NCI-H2227 (cell line): ENCODE results near the gene NDC1.

Experiments used
- DNase-seq: peaks from one replicate; lab custom pipeline; 2025; ENCODE audit not compliant: unreplicated experiment; lab: John Stamatoyannopoulos, UW

The NDC1 gene

DNA sequence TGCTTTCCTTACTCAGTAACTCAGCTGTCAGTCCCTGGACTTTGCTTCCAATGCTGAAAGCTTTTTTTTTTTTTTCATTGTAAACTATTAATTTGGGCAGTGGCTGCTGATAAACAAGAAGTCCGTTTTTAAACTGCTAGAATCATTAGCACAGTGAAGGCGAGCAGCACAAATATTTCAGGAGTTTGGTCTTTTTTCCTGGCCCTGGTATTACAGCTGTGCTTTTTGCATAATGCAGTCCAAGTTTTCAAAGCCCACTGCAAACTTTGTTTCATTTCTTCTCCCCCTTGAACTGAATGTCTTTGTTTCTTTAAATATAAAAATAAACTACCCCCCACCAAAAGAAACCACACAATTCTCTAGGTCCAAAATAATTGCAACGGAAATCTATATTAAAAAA, 105.7 kb downstream of the NDC1 start:
- DNase-seq: no peak

DNA sequence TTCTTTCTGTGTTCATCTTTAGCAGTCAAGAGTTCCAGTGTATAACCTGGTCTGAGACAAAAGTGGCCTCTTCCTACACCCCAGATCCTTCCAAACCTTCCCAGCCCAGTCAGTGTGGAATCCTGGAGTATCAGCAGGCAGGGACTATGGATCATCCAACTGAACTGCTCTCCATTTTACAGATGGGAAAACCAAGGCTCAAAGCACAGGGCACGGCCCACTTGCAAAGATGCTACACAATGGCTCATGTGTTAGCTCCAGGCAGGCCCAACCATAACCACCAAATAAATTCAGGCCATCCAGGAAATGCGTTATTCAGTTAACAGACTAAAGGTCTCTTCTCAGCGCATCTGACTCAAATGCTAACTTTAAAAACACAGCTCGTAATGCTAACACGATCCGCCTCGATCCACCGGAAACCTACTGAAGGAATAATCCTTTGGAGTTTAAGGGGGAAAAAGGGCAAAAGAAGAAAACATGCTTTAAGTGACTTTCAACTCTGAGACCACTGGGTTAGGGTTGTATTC, 106.3 kb downstream of the NDC1 start:
- DNase-seq: no peak

DNA sequence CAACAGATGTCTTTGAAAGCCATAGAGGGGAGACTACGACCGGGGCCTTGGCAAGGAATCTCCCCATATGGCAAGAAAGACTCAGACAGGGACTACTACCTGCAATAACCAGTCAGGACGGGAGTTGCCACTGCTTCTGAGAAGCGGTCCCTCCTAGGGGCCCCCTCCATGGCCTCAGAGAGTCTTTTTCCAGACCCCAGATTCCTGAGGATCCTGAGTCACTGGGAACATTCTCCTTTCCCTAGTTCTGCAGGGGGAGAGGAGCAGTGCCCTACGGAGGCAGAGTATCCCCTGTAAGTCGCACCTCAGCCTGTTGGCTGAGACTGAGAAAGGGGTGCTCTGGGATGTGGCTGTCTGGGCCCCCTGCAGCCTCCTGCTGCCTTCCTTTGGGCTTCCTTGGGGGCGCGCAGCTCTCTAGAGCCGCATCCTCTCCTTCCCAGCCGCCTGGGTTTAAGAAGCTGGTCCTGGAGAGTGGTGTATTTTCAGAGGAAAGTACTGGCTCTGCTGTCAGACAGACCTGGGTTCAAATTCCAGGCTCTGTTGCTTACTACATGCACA, 107.0 kb downstream of the NDC1 start:
- DNase-seq: no peak

DNA sequence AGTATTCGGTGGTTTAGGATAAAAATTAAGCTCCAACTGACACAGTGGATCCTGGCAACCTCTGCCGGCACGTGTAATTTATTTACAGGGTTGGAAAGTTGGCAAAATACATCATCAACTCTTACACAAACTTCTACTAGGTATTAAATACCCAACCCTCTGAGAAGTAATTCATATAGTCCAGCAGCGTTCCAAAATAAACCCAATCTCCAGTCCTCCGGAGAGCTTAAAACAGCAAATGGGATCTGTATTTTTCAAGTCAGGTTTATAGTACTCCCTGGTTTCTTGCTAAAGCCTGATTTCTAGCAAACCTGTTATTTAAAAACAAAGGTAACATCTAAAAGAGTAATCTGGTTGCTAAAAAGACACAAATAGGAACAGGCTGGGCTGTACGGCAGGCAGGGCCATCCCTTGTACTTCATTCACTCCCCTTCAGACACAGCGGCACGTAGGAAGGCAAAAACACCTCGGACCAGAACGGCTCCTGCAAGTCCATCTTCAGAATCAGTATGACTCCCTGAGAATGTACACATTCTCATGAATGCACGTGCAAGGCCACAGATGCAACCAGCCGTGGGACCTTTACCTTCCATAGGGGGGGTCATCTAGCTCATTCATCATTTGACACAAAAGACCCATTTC, 107.8 kb downstream of the NDC1 start:
- no peak for DNase-seq

GRCh38 chr1:53729456-53730223, 108.5 kb downstream of the NDC1 start:
- DNase-seq: no peak

DNA sequence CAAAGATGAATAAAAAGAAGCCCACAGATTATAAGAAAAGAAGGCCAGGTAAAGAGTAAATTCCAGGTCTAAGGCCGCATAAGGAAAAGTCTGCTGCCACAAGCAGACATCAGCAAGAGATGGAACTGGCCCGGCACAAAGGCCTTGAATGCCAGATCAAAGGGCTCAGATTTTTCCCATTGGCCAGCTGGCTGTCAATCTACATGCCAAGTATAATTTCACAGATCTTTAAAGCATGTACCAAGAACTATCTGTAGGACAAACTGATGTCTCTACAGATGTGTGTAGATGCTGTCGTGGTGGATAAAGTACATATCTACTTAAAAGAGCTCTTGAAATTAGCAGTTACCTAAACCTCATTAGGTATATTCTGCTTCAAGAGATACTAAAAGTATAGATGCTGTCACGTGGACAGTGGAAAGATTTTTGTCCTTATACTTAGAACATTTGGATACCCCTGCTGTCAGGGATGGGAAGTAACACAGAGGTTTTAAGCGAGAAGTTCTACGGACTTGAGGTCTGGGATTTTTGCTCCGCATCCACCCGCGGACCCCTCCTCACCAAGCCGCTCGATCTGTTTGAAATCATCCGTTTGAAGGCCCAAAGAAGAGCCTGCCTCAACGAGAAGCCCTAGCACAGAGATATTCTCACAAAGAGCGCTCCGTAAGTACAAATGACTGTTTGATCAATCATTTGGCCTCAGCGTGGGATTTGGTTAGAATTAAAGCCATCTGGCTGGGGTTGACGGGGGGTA, 109.2 kb downstream of the NDC1 start:
- no peak for DNase-seq

DNA sequence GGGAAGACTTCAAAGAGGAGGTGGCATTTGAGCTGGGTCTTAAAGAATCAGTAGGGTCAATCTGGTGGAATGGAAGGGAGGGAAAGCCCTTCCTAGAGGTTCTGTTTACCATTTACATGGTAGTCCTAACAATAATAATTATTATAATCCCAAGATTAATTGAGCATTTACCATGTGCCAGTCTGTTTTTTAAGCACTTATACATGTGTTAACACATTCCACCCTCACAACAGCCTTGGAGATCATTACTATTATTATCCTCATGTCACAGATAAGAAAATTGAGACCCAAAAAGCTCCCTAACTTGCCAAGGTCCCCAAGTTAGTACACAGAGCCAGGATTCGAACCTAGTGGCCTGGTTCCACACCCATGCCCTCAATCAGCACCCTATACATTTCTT, 109.9 kb downstream of the NDC1 start:
- no peak for DNase-seq

DNA sequence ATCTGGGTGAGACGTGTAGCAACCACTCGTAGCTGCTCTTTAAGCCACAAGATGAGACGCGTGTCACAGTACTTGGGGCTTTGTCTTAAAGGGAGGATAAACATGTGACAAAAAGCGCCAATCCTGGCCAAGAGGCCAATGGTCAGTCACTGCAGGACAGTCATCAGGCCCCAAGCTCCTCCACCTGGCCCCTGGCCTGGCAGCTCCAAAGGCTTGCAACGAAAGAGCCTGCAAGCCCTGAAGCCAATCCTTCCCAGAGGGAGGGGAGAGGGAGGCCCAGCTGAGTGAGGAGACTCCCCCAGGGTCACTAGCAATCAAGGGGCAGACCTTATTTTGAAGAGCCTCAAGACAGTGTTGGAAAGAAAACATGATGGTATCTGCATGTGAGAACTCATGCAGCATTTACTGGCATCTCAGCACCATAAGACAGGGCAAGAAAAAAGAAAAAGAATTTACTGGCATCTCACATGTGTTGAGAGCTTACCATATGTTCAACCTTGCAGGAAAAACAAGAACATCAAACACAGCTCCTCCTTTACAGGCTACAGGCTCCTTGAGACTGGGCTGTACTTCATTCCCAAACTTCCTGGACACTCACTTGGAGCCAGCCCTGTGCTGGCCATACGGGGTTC, 110.5 kb downstream of the NDC1 start:
- no peak for DNase-seq

DNA sequence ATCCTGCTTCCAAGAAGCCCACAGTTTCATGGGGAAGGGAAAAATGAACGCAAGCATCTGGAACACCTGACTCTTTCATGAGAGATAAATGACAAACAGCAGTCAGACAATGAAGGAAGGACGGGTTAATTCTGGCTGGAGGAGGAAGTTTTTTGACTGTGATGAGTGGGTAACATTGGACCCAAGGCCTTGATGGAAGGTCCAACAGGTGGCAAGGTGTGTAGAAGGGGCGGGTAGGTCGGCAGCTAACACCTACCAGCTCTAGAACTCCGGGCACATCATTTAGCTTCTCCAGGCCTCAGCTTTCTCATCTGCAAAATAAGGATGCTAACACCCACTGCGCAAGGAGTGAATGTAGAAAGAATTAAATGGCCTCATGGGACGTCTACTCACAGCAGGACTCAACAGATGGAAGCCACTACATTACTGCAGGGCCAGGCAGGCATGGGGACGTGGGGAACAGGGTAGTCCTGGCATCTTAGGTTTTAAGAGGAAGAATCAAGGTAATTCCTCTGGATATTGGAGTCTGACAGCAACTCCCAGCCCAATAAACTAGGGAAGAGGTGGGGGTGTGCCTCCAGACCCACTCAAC, 112.0 kb downstream of the NDC1 start:
- no peak for DNase-seq

- peak; percentile 18 for DNase-seq
Measured at GRCh38 chr1:53725238-53725689, 112.8 kb downstream of the NDC1 start.

- no peak for DNase-seq
Measured at GRCh38 chr1:53722025-53722424, 116.1 kb downstream of the NDC1 start.

DNA sequence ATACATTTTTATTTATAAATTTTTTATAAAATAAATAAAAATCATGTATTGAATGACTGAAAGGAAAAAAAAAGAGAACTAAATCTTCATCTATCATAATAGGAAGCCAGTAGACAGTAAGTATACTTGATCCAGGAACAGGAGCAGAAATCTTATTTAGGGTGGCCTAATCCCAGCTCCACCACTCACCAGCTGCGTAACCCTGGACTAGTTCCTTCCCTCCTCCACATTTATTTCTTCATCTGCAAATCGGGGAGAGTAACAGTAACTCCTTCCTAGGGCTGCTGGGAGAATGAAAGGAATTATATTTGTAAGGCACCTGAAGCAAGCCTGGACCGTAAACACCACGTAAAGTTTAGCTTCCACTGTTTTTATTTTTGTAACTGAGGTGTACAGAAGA, 117.0 kb downstream of the NDC1 start:
- no peak for DNase-seq

DNA sequence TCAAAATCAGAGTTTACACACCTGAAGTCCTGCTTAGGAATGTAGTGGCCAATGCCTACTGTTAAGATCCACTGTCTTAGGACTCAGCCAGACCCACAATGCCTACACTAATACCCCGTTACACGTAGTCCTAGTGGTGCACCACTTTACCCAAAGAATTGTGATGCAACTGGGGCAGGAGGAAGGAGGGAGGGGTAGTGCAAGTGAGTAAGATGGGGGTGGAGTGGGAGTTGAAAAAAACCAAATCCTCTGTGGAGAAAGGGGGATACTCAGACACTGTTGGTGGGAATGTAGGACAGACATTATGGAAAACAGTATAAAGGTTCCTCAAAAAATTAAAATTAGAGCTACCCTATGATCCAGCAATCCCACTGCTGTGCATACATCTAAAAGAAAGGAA, 118.6 kb downstream of the NDC1 start:
- DNase-seq: no peak

- DNase-seq: no peak
Measured at GRCh38 chr1:53718443-53718842, 119.7 kb downstream of the NDC1 start.

GRCh38 chr1:53717025-53717804, 120.9 kb downstream of the NDC1 start:
- no peak for DNase-seq

DNA sequence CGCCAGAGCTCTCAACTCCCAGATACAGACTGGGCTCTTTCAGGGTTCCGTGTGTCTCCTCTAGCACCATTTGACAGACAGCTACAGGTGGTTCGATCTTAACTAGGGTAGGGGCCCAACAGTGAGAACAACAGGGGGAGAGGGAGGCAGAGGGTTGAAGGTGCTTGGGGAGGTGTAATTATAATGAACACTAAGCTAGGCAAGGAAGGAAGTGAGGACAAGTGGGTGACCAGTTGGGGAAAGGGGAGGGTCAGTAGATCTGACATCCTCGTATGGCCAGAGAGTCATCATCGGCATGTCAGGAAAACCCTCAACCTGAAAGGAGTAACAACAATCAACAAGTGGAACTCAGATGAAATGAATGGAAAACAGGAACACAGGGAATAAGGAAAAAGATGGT, 121.9 kb downstream of the NDC1 start:
- no peak for DNase-seq

GRCh38 chr1:53715478-53715877, 122.6 kb downstream of the NDC1 start:
- DNase-seq: no peak
